D341Med (cell line): ENCODE data around the gene PCDHB8.
"Not testable (repeated sequence)": the region's sequence is repeated elsewhere in the genome, so short reads cannot be mapped to it uniquely, and the experiment has no call there.

ENCODE experiments used
- DNase-seq: peaks from one replicate; pipeline ENCODE4 v3.0.0; 2012; ENCODE audit warnings: low spot score

Gene PCDHB8

DNA sequence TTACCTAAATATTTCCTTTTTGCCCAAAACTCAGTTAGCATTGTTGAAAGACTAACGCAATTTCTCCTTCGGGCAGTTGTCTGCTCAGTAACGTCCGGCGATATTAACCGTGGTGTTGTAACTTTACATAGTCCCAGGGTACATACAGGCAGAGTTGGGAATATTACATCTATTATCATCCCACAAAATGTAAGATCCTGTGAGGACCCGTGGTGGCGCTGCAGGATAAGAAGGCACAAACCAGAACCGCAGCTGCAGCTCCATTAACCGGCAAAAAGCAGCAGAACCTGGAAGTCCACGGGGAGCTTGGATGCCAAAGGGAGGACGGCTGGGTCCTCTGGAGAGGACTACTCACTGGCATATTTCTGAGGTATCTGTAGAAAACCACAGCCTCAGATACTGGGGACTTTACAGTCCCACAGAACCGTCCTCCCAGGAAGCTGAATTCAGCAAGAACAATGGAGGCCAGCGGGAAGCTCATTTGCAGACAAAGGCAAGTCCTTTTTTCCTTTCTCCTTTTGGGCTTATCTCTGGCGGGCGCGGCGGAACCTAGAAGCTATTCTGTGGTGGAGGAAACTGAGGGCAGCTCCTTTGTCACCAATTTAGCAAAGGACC lies at the start of gene PCDHB8:
TSS of gene PCDHB8 (plus strand) at position 214 of the 615 bp plus-strand sequence. CDS start at position 459, 245 bp downstream.
- not testable (repeated sequence) for DNase-seq

DNA sequence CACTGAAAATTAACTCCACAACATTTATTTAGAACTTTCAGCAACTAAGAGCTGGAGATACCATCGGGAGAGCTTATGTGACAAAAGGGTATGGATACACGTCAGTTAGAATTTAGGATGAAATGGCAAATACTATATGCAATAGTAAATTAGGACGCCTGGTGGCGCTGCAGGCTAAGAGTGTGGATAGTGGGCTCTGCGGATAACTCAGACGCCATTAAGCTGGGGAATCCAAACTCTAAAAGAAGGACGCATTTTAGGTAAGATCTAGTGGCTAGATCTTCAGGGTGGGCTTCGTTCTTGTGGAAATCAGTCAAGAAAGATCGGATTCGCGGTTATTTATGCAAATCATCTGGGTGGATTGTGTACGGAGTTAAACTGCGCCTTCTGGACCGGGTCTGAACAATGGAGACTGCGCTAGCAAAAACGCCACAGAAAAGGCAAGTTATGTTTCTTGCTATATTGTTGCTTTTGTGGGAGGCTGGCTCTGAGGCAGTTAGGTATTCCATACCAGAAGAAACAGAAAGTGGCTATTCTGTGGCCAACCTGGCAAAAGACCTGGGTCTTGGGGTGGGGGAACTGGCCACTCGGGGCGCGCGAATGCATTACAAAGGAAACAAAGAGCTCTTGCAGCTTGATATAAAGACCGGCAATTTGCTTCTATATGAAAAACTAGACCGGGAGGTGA lies 42.4 kb upstream of the PCDHB8 start, which contains the start of gene PCDHB5:
TSS of gene PCDHB5 (plus strand) at position 177 of the 688 bp plus-strand sequence. CDS start at position 406, 229 bp downstream.
- DNase-seq, result no peak

DNA sequence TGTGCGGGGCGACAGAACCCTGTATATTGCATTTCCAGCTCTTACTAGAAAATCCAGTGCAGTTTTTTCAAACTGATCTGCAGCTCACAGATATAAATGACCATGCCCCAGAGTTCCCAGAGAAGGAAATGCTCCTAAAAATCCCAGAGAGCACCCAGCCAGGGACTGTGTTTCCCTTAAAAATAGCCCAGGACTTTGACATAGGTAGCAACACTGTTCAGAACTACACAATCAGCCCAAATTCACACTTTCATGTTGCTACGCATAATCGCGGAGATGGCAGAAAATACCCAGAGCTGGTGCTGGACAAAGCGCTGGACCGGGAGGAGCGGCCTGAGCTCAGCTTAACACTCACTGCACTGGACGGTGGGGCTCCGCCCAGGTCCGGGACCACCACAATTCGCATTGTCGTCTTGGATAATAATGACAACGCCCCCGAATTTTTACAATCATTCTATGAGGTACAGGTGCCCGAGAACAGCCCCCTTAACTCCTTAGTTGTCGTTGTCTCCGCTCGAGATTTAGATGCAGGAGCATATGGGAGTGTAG lies 41.8 kb upstream of the PCDHB8 start:
- no peak for DNase-seq

DNA sequence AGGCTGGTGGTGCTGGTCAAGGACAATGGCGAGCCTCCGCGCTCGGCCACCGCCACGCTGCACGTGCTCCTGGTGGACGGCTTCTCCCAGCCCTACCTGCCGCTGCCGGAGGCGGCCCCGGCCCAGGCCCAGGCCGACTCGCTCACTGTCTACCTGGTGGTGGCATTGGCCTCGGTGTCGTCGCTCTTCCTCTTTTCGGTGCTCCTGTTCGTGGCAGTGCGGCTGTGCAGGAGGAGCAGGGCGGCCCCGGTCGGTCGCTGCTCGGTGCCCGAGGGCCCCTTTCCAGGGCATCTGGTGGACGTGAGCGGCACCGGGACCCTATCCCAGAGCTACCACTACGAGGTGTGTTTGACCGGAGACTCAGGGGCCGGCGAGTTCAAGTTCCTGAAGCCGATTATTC lies 40.2 kb upstream of the PCDHB8 start:
- not testable (repeated sequence) for DNase-seq

DNA sequence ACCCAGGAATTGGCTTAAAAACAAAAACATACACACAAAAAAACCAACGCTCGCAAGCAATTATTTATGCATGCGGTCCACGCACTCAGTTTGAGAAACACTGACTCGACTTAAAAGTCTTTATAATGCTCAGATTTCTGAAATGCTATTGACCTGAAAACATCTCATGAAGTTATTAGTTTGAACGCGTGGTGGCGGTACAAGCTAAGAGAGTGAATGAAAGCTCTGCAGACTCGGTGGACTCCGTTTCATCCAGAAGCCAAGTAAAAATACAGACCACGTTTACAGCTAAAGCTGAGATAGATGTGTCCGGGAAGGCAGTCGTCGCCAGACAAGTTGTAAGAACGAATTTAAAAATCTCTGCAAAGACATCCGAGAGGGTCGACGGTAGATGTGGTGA lies 27.8 kb upstream of the PCDHB8 start, which contains the start of gene PCDHB6:
TSS of gene PCDHB6 (plus strand) at position 246 of the 400 bp plus-strand sequence. CDS start 201 bp downstream, outside the sequence.
- no peak for DNase-seq

DNA sequence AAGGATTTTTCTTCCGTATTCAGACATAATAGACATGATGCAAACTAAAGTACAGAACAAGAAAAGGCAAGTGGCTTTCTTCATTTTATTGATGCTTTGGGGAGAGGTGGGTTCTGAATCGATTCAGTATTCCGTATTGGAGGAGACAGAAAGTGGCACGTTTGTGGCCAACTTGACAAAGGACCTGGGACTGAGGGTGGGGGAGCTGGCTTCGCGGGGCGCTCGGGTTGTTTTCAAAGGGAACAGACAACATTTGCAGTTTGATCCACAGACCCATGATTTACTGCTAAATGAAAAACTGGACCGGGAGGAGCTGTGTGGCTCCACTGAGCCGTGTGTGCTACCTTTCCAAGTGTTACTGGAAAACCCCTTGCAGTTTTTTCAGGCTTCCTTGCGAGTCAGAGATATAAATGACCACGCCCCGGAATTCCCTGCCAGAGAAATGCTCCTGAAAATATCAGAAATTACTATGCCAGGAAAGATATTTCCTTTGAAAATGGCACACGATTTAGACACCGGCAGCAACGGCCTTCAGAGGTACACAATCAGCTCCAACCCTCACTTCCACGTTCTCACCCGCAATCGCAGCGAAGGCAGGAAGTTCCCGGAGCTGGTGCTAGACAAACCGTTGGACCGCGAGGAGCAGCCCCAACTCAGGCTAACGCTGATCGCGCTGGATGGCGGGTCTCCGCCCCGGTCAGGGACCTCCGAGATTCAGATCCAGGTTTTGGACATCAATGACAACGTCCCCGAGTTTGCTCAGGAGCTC lies 27.2 kb upstream of the PCDHB8 start:
- DNase-seq, result no peak

DNA sequence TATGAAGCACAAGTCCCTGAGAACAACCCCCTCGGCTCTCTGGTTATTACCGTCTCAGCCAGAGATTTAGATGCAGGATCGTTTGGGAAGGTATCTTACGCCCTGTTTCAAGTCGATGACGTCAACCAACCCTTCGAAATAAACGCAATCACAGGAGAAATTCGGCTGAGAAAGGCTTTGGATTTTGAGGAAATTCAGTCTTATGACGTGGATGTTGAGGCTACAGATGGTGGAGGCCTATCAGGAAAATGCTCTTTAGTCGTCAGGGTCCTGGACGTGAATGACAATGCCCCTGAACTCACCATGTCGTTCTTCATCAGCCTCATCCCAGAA lies 26.6 kb upstream of the PCDHB8 start:
- DNase-seq, result no peak

DNA sequence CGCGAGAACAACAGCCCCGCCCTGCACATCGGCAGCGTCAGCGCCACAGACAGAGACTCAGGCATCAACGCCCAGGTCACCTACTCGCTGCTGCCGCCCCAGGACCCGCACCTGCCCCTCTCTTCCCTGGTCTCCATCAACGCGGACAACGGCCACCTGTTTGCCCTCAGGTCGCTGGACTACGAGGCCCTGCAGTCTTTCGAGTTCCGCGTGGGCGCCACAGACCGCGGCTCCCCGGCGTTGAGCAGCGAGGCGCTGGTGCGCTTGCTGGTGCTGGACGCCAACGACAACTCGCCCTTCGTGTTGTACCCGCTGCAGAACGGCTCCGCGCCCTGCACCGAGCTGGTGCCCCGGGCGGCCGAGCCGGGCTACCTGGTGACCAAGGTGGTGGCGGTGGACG lies 26.0 kb upstream of the PCDHB8 start:
- DNase-seq, result not testable (repeated sequence)

DNA sequence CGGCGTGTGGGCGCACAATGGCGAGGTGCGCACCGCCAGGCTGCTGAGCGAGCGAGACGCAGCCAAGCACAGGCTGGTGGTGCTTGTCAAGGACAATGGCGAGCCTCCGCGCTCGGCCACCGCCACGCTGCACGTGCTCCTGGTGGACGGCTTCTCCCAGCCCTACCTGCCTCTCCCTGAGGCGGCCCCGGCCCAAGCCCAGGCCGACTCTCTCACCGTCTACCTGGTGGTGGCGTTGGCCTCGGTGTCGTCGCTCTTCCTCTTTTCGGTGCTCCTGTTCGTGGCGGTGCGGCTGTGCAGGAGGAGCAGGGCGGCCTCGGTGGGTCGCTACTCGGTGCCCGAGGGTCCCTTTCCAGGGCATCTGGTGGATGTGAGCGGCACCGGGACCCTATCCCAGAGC lies 25.5 kb upstream of the PCDHB8 start:
- DNase-seq, result not testable (repeated sequence)

DNA sequence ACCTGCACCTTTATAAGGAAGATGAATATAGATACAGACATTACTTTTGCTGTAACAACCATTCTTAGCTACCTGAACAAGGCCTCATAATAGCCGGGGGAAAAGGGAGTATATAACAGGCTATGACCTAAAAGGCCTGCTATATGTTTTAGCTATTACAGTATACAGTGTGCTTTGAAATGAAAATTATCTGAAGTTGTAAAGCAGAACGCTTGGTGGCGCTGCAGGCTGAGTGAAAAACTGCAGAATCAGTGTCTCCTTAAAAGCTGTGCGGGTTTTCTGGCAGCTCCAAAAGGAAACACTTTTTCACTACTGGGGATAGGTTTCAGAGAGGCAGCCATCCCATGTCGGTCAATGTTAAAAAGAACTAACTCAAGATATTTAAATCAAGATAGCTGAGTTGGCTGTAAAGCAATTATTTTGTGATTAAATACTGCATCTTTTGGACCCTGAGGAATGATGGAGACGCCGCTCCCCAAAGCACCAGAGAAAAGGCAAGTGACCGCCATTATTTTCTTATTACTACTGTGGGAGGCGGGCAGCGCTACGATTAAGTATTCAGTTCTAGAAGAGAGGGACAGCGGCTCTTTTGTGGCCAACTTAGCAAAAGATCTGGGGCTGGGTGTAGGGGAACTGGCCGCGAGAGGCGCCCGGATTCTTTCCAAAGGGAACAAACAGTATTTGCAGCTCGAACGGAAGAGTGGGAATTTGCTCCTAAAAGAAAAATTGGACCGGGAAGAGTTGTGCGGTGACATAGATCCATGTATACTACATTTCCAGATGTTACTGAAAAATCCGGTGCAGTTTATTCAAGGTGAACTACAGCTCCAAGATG lies 21.8 kb upstream of the PCDHB8 start:
- no peak for DNase-seq

DNA sequence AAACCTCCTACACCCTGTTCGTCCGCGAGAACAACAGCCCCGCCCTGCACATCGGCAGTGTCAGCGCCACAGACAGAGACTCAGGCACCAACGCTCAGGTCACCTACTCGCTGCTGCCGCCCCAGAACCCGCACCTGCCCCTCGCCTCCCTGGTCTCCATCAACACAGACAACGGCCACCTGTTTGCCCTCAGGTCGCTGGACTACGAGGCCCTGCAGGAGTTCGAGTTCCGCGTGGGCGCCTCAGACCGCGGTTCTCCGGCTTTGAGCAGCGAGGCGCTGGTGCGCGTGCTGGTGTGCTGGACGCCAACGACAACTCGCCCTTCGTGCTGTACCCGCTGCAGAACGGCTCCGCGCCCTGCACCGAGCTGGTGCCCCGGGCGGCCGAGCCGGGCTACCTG lies 20.2 kb upstream of the PCDHB8 start:
- DNase-seq, result not testable (repeated sequence)

DNA sequence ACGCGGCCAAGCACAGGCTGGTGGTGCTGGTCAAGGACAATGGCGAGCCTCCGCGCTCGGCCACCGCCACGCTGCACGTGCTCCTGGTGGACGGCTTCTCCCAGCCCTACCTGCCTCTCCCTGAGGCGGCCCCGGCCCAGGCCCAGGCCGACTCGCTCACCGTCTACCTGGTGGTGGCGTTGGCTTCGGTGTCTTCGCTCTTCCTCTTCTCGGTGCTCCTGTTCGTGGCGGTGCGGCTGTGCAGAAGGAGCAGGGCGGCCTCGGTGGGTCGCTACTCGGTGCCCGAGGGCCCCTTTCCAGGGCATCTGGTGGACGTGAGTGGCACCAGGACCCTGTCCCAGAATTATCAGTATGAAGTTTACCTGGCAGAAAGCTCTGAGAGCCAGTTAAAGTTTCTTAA lies 19.7 kb upstream of the PCDHB8 start:
- not testable (repeated sequence) for DNase-seq

DNA sequence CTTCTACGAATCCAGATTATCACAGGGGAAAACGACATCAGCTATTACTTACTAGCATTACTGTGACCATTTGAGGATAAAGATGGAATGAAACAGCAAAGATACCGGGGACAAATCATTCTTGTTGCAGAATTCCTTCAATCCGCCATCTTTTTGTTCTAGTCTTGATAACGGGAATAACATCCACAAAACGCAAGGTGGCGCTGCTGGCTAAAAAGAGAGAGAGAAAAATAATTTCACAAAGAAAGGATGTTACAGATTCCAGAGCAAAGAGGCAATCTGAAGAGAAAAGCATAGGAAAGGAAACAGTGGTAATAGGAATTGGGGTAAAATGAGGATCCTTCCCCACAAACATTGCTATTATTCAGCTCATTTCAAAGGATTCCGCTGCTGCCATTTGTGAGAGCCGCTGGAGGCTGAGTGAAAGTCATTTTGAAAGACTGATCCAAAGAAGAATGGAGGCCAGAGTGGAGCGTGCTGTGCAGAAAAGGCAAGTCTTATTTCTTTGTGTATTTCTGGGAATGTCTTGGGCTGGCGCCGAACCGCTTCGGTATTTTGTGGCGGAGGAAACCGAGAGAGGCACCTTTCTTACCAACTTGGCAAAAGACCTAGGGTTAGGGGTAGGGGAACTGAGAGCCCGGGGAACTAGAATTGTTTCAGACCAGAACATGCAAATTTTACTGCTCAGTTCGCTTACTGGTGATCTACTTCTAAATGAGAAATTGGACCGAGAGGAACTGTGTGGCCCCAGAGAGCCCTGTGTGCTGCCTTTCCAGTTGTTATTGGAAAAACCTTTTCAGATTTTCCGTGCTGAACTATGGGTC lies 5.0 kb upstream of the PCDHB8 start, which contains the start of gene PCDHB7:
TSS of gene PCDHB7 (plus strand) at position 264 of the 824 bp plus-strand sequence. CDS start at position 456, 192 bp downstream.
- no peak for DNase-seq

DNA sequence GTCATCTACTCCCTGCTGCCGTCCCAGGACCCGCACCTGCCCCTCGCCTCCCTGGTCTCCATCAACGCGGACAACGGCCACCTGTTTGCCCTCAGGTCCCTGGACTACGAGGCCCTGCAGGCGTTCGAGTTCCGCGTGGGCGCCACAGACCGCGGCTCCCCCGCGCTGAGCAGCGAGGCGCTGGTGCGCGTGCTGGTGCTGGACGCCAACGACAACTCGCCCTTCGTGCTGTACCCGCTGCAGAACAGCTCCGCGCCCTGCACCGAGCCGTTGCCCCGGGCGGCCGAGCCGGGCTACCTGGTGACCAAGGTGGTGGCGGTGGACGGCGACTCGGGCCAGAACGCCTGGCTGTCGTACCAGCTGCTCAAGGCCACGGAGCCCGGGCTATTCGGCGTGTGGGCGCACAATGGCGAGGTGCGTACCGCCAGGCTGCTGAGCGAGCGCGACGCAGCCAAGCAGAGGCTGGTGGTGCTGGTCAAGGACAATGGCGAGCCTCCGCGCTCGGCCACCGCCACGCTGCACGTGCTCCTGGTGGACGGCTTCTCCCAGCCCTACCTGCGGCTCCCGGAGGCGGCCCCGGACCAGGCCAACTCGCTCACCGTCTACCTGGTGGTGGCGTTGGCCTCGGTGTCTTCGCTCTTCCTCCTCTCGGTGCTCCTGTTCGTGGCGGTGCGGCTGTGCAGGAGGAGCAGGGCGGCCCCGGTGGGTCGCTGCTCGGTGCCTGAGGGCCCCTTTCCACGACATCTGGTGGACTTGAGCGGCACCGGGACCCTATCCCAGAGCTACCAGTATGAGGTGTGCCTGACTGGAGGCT lies 3.1 kb upstream of the PCDHB8 start:
- not testable (repeated sequence) for DNase-seq

DNA sequence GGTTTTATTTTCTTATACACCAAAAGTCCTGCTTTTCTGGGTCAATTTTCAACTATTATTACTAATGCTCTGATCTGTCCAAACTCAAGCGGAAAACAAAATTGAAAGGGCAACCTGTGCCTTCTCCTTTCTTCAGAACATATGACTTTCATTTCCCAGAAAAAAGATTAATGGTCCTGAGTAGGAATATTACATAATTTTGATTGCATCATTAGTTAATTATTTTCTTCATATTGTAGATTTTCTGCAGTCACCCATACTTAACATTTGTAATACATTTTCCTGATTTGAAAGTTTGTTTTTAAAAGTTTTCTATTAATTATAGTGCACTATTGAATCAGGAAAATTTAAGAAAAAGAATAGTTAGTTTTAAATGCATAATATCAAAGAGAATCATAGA lies 1.7 kb upstream of the PCDHB8 start:
- no peak for DNase-seq

DNA sequence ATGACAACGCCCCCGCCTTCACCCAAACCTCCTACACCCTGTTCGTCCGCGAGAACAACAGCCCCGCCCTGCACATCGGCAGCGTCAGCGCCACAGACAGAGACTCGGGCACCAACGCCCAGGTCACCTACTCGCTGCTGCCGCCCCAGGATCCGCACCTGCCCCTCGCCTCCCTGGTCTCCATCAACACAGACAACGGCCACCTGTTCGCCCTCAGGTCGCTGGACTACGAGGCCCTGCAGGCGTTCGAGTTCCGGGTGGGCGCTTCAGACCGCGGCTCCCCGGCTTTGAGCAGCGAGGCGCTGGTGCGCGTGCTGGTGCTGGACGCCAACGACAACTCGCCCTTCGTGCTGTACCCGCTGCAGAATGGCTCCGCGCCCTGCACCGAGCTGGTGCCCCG lies 1.8 kb downstream of the PCDHB8 start:
- not testable (repeated sequence) for DNase-seq

DNA sequence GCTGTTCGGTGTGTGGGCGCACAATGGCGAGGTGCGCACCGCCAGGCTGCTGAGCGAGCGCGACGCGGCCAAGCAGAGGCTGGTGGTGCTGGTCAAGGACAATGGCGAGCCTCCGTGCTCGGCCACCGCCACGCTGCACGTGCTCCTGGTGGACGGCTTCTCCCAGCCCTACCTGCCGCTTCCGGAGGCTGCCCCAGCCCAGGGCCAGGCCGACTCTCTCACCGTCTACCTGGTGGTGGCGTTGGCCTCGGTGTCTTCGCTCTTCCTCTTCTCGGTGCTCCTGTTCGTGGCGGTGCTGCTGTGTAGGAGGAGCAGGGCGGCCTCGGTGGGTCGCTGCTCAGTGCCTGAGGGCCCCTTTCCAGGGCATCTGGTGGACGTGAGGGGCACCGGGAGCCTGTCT lies 2.3 kb downstream of the PCDHB8 start:
- not testable (repeated sequence) for DNase-seq

DNA sequence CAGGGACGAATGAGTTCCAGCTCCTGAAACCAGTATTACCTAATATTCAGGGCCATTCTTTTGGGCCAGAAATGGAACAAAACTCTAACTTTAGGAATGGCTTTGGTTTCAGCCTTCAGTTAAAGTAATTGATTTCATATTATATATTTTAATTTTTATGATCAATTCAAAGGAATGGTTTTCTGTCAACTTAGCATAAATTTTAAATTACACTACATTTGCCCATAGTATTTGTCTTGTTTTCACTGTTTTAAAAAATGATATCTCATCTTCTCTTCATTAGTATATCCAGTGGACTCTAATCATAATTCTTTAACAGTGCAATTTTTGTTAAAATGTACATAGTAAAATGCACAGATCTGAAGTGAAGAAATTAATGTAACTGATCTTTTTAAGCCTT lies 2.7 kb downstream of the PCDHB8 start:
- DNase-seq, result no peak

DNA sequence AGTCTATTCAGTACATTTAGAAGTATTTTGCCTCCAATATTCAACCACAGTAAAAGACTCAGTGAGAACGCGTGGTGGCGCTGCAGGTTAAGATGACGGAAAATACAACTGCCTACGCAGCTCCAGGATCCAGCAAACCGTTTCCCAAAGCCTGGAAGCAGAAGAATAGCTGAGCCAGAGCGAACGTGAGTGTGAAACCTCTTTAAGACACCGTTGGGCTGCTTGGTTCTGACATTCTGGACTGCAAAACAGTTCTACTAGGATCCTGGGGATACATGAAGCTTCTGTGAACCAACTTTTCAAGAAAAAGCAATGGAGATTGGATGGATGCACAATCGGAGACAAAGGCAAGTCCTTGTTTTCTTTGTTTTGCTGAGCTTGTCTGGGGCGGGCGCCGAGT lies 4.7 kb downstream of the PCDHB8 start, which contains the start of gene PCDHB16:
TSS of gene PCDHB16 (plus strand) at position 140 of the 400 bp plus-strand sequence. CDS start at position 313, 173 bp downstream.
- peak; percentile 76 for DNase-seq
